NB4 (cell line): ENCODE results near the gene JADE3.
"Not testable (repeated sequence)": the region's sequence is repeated elsewhere in the genome, so short reads cannot be mapped to it uniquely, and the experiment has no call there.

Experiments
- DNase-seq: peaks from one replicate; pipeline ENCODE4 v3.0.0; 2010; ENCODE audit warnings: low read depth
- H3K4me3 ChIP-seq: one replicate; pipeline ENCODE4 v1.5.1; 2011; ENCODE audit warnings: mild to moderate bottlenecking, low read depth, low read length, moderate library complexity
- CTCF ChIP-seq: IDR thresholded peaks from one replicate; pipeline ENCODE4 v1.5.1; 2012; ENCODE audit warnings: low read depth, low read length
- MAX ChIP-seq: IDR thresholded peaks from 2 replicates; pipeline ENCODE4 v1.6.1; 2011; ENCODE audit warnings: low read depth, low read length
- MYC ChIP-seq: IDR thresholded peaks from 2 replicates; pipeline ENCODE4 v1.6.1; 2011; ENCODE audit warnings: low read depth, low read length
- POLR2A ChIP-seq: IDR thresholded peaks from 2 replicates; pipeline ENCODE4 v1.6.1; 2011; ENCODE audit warnings: mild to moderate bottlenecking; ENCODE audit not compliant: insufficient read length; ENCODE audit errors: extremely low read depth

JADE3 gene

GRCh38 chrX:46935295-46935694, 23.1 kb downstream of the JADE3 start:
- no peak for TF ChIP-seq MYC
- TF ChIP-seq POLR2A, result no peak
- TF ChIP-seq MAX, result no peak
- TF ChIP-seq CTCF, result no peak
- no peak overlapping the region for H3K4me3 ChIP-seq
- DNase-seq, result no peak

- TF ChIP-seq CTCF (no peak), MYC (no peak), POLR2A (no peak), MAX (no peak)
- no peak overlapping the region for H3K4me3 ChIP-seq
- DNase-seq, result no peak
Observed at GRCh38 chrX:46938589-46938988, 26.4 kb downstream of the JADE3 start.

- no peak for TF ChIP-seq MAX
- DNase-seq, result no peak
- no peak overlapping the region for H3K4me3 ChIP-seq
Observed at GRCh38 chrX:46941341-46941740, 29.1 kb downstream of the JADE3 start.

GRCh38 chrX:46953137-46953527, 40.9 kb downstream of the JADE3 start:
- TF ChIP-seq MAX, result no peak
- DNase-seq, result peak; percentile 45
- no peak overlapping the region for H3K4me3 ChIP-seq

GRCh38 chrX:46953597-46953996, 41.4 kb downstream of the JADE3 start:
- no peak overlapping the region for H3K4me3 ChIP-seq
- TF ChIP-seq CTCF (no peak), POLR2A (no peak), MAX (no peak)
- peak; percentile 50 for DNase-seq

DNA sequence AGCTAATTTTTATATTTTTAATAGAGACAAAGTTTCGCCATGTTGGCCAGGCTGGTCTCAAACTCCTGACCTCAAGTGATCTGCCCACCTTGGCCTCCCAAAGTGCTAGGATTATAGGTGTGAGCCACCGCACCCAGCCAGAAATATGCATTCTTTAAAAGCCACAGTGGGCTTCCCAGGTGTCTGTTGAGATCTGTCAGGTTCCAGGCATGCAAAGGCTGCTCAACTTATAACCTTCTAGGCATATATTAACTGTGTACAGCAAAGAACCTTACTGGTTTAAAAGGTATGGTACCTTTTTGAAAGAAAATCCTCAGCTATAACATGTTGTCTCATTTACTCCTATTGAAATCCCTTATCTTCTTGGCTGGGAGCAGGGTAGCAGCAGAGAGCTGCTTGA, 42.5 kb downstream of the JADE3 start:
- no peak overlapping the region for H3K4me3 ChIP-seq
- no peak for DNase-seq
- TF ChIP-seq CTCF (no peak), POLR2A (no peak), MYC (no peak), MAX (no peak)

DNA sequence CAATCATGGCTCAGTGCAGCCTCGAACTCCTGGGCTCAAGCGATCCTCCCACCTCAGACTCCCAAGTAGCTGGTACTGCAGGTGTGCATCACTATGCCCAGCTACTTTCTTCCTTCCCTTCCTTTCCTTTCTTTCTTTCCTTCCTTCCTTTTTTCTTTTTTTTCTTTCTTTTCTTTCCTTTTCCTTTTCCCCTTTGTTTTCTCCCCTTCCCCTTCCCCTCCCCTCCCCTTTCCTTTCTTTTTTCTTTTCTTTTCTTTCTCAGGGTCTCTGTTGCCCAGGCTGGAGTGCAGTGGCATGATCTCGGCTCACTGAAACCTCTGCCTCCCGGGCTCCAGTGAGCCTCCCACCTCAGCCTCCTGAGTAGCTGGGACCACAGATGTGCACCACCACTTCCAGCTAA, 44.4 kb downstream of the JADE3 start:
- not testable (repeated sequence) for DNase-seq, H3K4me3 ChIP-seq

DNA sequence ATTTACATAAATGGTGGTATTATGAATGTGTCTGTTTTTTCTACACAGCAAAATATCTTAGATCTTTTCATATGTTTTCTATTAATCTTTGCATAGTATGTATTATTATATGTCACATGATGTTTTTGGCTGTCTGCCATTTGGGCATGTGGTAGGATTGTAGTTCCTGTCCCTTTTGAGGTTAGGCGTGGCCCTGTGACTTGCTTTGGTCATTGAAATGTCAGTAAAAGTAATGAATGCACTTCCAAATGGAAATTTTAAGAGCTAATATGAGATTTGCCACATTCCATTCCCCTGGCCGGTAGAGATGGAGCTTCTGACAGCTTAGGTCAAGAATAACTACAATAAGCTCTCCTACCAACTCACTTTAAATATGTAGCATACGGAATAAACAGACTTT, 45.1 kb downstream of the JADE3 start:
- no peak for DNase-seq

More for the DNA sequence above, 45.1 kb downstream of the JADE3 start:
- no peak overlapping the region for H3K4me3 ChIP-seq
- no peak for TF ChIP-seq MYC
- TF ChIP-seq POLR2A, result no peak
- no peak for TF ChIP-seq MAX
- no peak for TF ChIP-seq CTCF
